OCI-LY7 (cell line): ENCODE data around the gene CARD8. TPM values are rescaled to one million over a fixed set of nuclear protein-coding genes. Genes with fewer than 3 reads are reported as not detected.

Source experiments
- BruUV-seq: library from RNA; stranded (reverse); fragments of 400-500 nt; replicated peaks from 2 replicates; lab custom pipeline; 2021; lab: Mats Ljungman, UMichigan
- CTCF ChIA-PET: fragments of 300-600 bp; sonication (Branson Sonifier 250); formaldehyde crosslinking; loops from one replicate; lab custom pipeline; 2022; ENCODE audit warnings: antibody characterized with exemption; ENCODE audit not compliant: unreplicated experiment; lab: Charles Lee
- POLR2A ChIA-PET: fragments of 300-600 bp; sonication (Branson Sonifier 250); formaldehyde crosslinking; loops from one replicate; lab custom pipeline; 2022; ENCODE audit warnings: antibody characterized with exemption; lab: Charles Lee
- DNase-seq: peaks from one replicate; pipeline ENCODE4 v3.0.0-alpha.2; 2015; ENCODE audit warnings: low spot score
- H2AFZ ChIP-seq: fragments of 200-600 bp; sonication (generic), shearing (Covaris generic); 2 replicates; pipeline ENCODE4 v1.6.1; 2014; ENCODE audit warnings: mild to moderate bottlenecking, antibody characterized with exemption, low read length, moderate library complexity
- H3K27ac ChIP-seq: fragments of 200-600 bp; sonication (generic); 2 replicates; pipeline ENCODE4 v1.5.1; 2014; ENCODE audit warnings: mixed run types, low read depth, mild to moderate bottlenecking, moderate library complexity, low read length, inconsistent platforms; ENCODE audit not compliant: poor library complexity, severe bottlenecking
- H3K36me3 ChIP-seq: fragments of 200-600 bp; sonication (generic); 2 replicates; pipeline ENCODE4 v1.6.1; 2014; ENCODE audit warnings: mild to moderate bottlenecking, antibody characterized with exemption, low read length, moderate library complexity, mixed read lengths; ENCODE audit not compliant: insufficient read depth
- H3K4me1 ChIP-seq: fragments of 200-600 bp; sonication (generic); 2 replicates; pipeline ENCODE4 v1.5.1; 2014; ENCODE audit warnings: mild to moderate bottlenecking, low read length; ENCODE audit not compliant: insufficient read depth, poor library complexity, severe bottlenecking
- H3K4me2 ChIP-seq: fragments of 200-600 bp; sonication (generic); 2 replicates; pipeline ENCODE4 v1.6.1; 2014; ENCODE audit warnings: mild to moderate bottlenecking, low read length
- H3K4me3 ChIP-seq: fragments of 200-600 bp; sonication (generic); 2 replicates; pipeline ENCODE4 v1.5.1; 2014; ENCODE audit warnings: mild to moderate bottlenecking, low read depth, low read length; ENCODE audit not compliant: poor library complexity, severe bottlenecking
- H3K79me2 ChIP-seq: fragments of 200-600 bp; sonication (generic); 2 replicates; pipeline ENCODE4 v1.6.1; 2016; ENCODE audit warnings: low read depth, mild to moderate bottlenecking, low read length, moderate library complexity, mixed read lengths; ENCODE audit not compliant: insufficient read depth
- H3K9me2 ChIP-seq: fragments of 200-600 bp; sonication (generic); 2 replicates; pipeline ENCODE4 v1.6.1; 2016; ENCODE audit warnings: mild to moderate bottlenecking, low read length, mixed read lengths; ENCODE audit not compliant: insufficient read depth
- H3K9me3 ChIP-seq: fragments of 200-600 bp; sonication (generic); 2 replicates; pipeline ENCODE4 v1.6.1; 2014; ENCODE audit warnings: mild to moderate bottlenecking, mixed run types, low read length, mixed read lengths
- H4K20me1 ChIP-seq: fragments of 200-600 bp; sonication (generic); 2 replicates; pipeline ENCODE4 v1.6.1; 2014; ENCODE audit warnings: mild to moderate bottlenecking, antibody characterized with exemption, low read length, moderate library complexity, mixed read lengths; ENCODE audit not compliant: insufficient read depth
- EZH2phosphoT487 ChIP-seq: fragments of 200-600 bp; sonication (generic); IDR thresholded peaks from 2 replicates; pipeline ENCODE4 v1.6.1; 2018; ENCODE audit warnings: low read depth, borderline replicate concordance, mild to moderate bottlenecking, mixed run types, antibody characterized with exemption, low read length, moderate library complexity, mixed read lengths
- intact Hi-C: fragments of 100-400 bp; cut with micrococcal nuclease; formaldehyde crosslinking; loops from one replicate; pipeline ENCODE4 v1.10.0; 2022; ENCODE audit not compliant: unreplicated experiment
- total RNA-seq, 2 experiments: library from RNA; depleted of rRNA in 1 of 2; stranded (reverse); fragments of >200 nt in 1 of 2; shearing (Covaris generic) in 1 of 2; gene quantifications; 2 replicates each; pipeline ENCODE4 v1.2.3, GENCODE V29; 2014 to 2022
- TF ChIP-seq, protein P1 (sequence below): fragments of 200-600 bp; sonication (generic); conservative IDR thresholded peaks from 2 replicates; pipeline ENCODE4 v1.5.1; 2014; ENCODE audit warnings: mild to moderate bottlenecking, antibody characterized with exemption, low read length, moderate library complexity, mixed read lengths

CARD8 gene
- total RNA-seq, 2 experiments from 2014 or later = 51.0 to 56.1 TPM

- Histone ChIP-seq H3K79me2 (no peaks in the 10 kb centered on the region), H3K4me3 (no peak overlapping the region), H3K9me3 (no peaks in the 10 kb centered on the region), H3K4me1 (no peaks in the 10 kb centered on the region), H3K36me3 (peaks cover 63% of the 10 kb centered on the region), H3K4me2 (no peak overlapping the region), H2AFZ (no peak overlapping the region), H3K27ac (no peak overlapping the region), H3K9me2 (no peaks in the 10 kb centered on the region), H4K20me1 (no peaks in the 10 kb centered on the region)
- ChIA-PET CTCF (no interaction called here), POLR2A (no interaction called here)
- no TSS peak for BruUV-seq
- intact Hi-C loops = no loop called here
- TF ChIP-seq EZH2phosphoT487 = no peak
- TF ChIP-seq, protein P1, sequence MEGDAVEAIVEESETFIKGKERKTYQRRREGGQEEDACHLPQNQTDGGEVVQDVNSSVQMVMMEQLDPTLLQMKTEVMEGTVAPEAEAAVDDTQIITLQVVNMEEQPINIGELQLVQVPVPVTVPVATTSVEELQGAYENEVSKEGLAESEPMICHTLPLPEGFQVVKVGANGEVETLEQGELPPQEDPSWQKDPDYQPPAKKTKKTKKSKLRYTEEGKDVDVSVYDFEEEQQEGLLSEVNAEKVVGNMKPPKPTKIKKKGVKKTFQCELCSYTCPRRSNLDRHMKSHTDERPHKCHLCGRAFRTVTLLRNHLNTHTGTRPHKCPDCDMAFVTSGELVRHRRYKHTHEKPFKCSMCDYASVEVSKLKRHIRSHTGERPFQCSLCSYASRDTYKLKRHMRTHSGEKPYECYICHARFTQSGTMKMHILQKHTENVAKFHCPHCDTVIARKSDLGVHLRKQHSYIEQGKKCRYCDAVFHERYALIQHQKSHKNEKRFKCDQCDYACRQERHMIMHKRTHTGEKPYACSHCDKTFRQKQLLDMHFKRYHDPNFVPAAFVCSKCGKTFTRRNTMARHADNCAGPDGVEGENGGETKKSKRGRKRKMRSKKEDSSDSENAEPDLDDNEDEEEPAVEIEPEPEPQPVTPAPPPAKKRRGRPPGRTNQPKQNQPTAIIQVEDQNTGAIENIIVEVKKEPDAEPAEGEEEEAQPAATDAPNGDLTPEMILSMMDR = no peak
- DNase-seq = no peak
Observed at GRCh38 chr19:48216933-48217332, 38.8 kb downstream of the CARD8 start.

DNA sequence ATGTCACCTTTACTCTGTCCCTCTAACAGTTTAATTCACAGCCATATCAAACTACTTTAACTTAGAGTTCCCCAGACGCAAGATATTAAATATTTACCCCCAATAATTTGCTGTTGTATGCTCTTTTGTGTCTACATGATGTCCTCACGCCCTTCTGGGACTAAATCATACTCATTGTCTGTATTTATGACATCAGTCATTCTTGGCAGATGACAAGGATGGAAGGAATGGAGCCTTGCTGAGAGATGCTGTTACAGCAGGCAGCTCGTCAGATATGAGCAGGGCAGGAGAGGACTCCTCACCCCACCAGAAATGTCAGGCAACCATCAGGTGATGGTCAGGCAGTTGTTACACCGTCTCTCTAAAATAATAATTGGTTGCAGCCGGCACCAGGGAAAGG, 41.8 kb downstream of the CARD8 start:
- intact Hi-C loops = no loop called here
- ChIA-PET POLR2A (interaction anchor here (1.0 to 1.1 kb wide), 2 partner anchors 10 to 11 kb away, joined by 3 to 6 read pairs; no protein-coding TSS in a partner anchor), CTCF (no interaction called here)
- no peaks in the 10 kb centered on the region for H3K9me2 ChIP-seq
- TF ChIP-seq, protein P1 = no peak
- TF ChIP-seq EZH2phosphoT487 = no peak
- H3K36me3 ChIP-seq = peaks cover 62% of the 10 kb centered on the region
- no peak overlapping the region for H2AFZ ChIP-seq
- no peak overlapping the region for H3K4me2 ChIP-seq
- no TSS peak for BruUV-seq
- no peaks in the 10 kb centered on the region for H4K20me1 ChIP-seq
- DNase-seq = no peak
- no peaks in the 10 kb centered on the region for H3K4me1 ChIP-seq
- no peaks in the 10 kb centered on the region for H3K79me2 ChIP-seq
- no peaks in the 10 kb centered on the region for H3K9me3 ChIP-seq
- H3K4me3 ChIP-seq = no peak overlapping the region
- no peak overlapping the region for H3K27ac ChIP-seq

DNA sequence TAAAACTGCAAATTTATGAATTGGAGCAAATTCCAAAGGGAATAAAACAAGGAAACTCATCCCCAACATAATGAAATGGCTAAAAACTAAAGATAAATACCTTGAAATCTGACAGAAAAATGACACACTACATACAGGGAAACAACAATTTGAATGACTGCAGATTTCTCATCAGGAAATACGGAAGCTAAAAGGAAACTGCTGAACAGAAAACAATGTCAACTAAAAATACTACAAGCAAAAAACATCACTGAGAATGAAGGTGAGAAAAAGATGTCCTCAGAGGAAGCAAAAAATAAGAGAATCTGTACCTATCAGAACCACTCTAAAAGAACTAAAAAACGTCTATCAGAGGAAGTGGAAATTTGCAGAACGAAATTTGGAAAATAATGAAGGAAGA, 45.7 kb downstream of the CARD8 start:
- H3K4me3 ChIP-seq = no peak overlapping the region
- no peaks in the 10 kb centered on the region for H3K9me3 ChIP-seq
- TF ChIP-seq, protein P1 = no peak
- TF ChIP-seq EZH2phosphoT487 = no peak
- H4K20me1 ChIP-seq = no peaks in the 10 kb centered on the region
- no peaks in the 10 kb centered on the region for H3K9me2 ChIP-seq
- CTCF ChIA-PET = no interaction called here
- H3K36me3 ChIP-seq = peaks cover 46% of the 10 kb centered on the region
- no peak overlapping the region for H2AFZ ChIP-seq
- intact Hi-C loops = no loop called here
- DNase-seq = no peak
- peaks cover 7% of the 10 kb centered on the region; the same call in 1 of the 2 replicates for H3K79me2 ChIP-seq
- no peak overlapping the region for H3K27ac ChIP-seq
- peaks cover 10% of the 10 kb centered on the region for H3K4me1 ChIP-seq
- BruUV-seq = no TSS peak
- no peak overlapping the region for H3K4me2 ChIP-seq
- POLR2A ChIA-PET = interaction anchor here (1.2 kb wide), 1 partner anchor 40 kb away, joined by 3 read pairs; no protein-coding TSS in a partner anchor
